Measurements from ENCODE around the gene SEMA4D.

GRCh38 chr9:89384783-89385182 lies 113.1 kb downstream of the SEMA4D start:
- TF ChIP-seq EZH2phosphoT487 (IDR thresholded peaks at IDR 0.05; ENCODE audit: low read depth, severe bottlenecking, unreplicated experiment) (no peak), CTCF (IDR thresholded peaks at IDR 0.05; ENCODE audit: poor library complexity) (no peak), EZH2 (IDR thresholded peaks at IDR 0.05; ENCODE audit: borderline replicate concordance) (no peak)
